ENCODE results near the gene UNC5A.

The UNC5A gene

DNA sequence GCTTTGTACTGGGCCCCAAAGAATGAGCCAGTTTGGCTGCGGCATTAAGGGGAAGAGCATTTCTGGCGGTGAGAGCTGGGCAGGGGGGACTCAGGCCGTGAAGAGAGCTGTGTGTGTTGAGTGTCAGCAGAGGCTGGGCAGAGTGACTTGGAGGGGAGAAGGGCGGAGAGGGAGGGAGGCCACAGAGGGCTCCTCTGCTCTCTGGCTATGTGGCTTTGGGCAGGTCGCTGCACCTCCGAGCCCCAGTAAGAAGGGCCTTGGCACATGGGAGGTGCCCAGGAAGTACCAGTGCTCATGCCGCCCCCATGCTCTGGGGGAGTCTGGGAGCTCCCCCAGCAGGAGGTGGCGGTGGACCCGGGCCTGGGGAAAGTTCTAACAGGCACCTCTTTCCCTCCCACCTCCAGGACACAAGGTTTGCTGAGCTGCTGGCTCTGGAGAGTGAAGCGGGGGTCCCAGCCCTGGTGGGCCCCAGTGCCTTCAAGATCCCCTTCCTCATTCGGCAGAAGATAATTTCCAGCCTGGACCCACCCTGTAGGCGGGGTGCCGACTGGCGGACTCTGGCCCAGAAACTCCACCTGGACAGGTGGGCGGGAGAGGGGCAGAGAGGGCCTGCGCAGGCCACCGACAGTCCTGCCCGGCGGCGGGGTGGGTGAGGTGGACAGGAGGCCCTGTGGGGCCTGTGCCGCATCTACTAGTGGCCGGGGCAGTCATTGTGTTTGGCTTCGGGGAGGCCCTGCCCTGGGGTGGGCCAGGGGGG, 68.7 kb downstream of the UNC5A start:
- peaks cover 35% of the 10 kb centered on the region for H3K27me3 ChIP-seq (replicated peaks)
- H3K36me3 ChIP-seq (replicated peaks) = no peaks in the 10 kb centered on the region
- no peak overlapping the region for H3K27ac ChIP-seq
- in situ Hi-C loops (cut with HindIII; ENCODE audit: low pct_ligation_motif_present, low sequenced_read_pairs) = no loop called here
- no peak for TF ChIP-seq CTCF (IDR thresholded peaks at IDR 0.05; ENCODE audit: low read depth, low read length, missing control alignments)
- DNase-seq = no peak
- no peak overlapping the region for H3K4me3 ChIP-seq (ENCODE audit: low read depth, low read length)

GRCh38 chr5:176879663-176880361, 69.5 kb downstream of the UNC5A start:
- no peak overlapping the region for H3K27ac ChIP-seq
- no peaks in the 10 kb centered on the region for H3K36me3 ChIP-seq (replicated peaks)
- H3K4me3 ChIP-seq (ENCODE audit: low read depth, low read length) = no peak overlapping the region
- in situ Hi-C loops (cut with HindIII; ENCODE audit: low pct_ligation_motif_present, low sequenced_read_pairs) = no loop called here
- no peak for TF ChIP-seq CTCF (IDR thresholded peaks at IDR 0.05; ENCODE audit: low read depth, low read length, missing control alignments)
- no peak for DNase-seq
- H3K27me3 ChIP-seq (replicated peaks) = peaks cover 30% of the 10 kb centered on the region

- no peak overlapping the region for H3K4me3 ChIP-seq (ENCODE audit: low read depth, low read length)
- peaks cover 26% of the 10 kb centered on the region for H3K27me3 ChIP-seq (replicated peaks)
- in situ Hi-C loops (cut with HindIII; ENCODE audit: low pct_ligation_motif_present, low sequenced_read_pairs) = no loop called here
- no peak for DNase-seq
- no peak for TF ChIP-seq CTCF (IDR thresholded peaks at IDR 0.05; ENCODE audit: low read depth, low read length, missing control alignments)
- H3K36me3 ChIP-seq (replicated peaks) = no peaks in the 10 kb centered on the region
- no peak overlapping the region for H3K27ac ChIP-seq
These were observed 70.1 kb downstream of the UNC5A start for GRCh38 chr5:176880366-176881020.

GRCh38 chr5:176881021-176881749, 70.8 kb downstream of the UNC5A start:
- no peak for DNase-seq
- TF ChIP-seq CTCF (IDR thresholded peaks at IDR 0.05; ENCODE audit: low read depth, low read length, missing control alignments) = no peak
- H3K27ac ChIP-seq = no peak overlapping the region
- peaks cover 20% of the 10 kb centered on the region for H3K27me3 ChIP-seq (replicated peaks)
- no peaks in the 10 kb centered on the region for H3K36me3 ChIP-seq (replicated peaks)
- in situ Hi-C loops (cut with HindIII; ENCODE audit: low pct_ligation_motif_present, low sequenced_read_pairs) = no loop called here
- H3K4me3 ChIP-seq (ENCODE audit: low read depth, low read length) = no peak overlapping the region

DNA sequence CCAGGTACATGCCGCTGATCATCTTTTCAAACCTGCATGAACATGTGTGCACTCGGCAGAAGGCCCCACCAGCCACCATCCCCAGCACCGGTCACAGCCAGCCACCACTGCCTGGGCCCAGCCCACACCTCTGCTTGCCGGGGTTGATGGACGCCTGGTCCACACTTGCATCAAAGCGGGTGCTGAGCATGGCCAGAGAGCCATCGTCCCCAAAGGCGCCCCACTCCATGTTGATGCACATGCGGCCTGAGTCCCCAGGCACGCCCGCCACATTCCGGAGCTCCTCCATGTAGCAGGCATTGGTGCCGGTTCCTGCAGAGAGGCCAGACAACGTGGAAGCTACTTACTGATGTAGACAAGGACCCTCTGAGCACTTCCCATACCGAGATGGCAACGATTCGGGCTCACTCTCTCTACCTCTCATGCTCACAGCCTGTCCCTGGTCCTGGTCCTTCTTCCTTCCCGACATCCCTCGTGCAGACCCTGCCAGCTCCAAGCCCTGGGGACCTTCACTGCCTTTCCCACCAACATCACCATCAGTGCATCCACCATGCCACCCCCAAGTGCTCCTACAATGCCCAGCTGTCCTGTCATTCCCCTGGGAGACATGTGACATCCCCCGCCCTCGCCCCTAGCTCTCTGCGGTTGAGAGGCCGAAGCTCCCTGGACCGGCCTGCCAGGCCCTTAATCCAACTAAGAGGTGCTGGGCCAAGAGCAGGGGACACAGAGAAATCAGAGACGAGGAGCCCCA, 71.6 kb downstream of the UNC5A start:
- in situ Hi-C loops (cut with HindIII; ENCODE audit: low pct_ligation_motif_present, low sequenced_read_pairs) = no loop called here
- Histone ChIP-seq H3K27ac (no peak overlapping the region), H3K36me3 (replicated peaks) (no peaks in the 10 kb centered on the region), H3K4me3 (ENCODE audit: low read depth, low read length) (no peak overlapping the region), H3K27me3 (replicated peaks) (peaks cover 13% of the 10 kb centered on the region)
- no peak for TF ChIP-seq CTCF (IDR thresholded peaks at IDR 0.05; ENCODE audit: low read depth, low read length, missing control alignments)
- DNase-seq = no peak
